Heart left ventricle (tissue), 13 donors: ENCODE data around the gene PTPRU.

Source experiments
- POLR2A ChIP-seq, 2 donors: fragments of 450-650 bp; IDR thresholded peaks; one replicate each; pipeline ENCODE4 v1.6.1; 2017; ENCODE audit warnings: antibody characterized with exemption in 2 of 2, mild to moderate bottlenecking in 2 of 2, moderate library complexity in 2 of 2
- TF ChIP-seq, protein P1 (sequence below), 12 donors: fragments of 200-600 bp; sonication (generic) in 4 of 12; IDR thresholded peaks; one replicate each; pipeline versions ENCODE4 v1.5.0 to v1.8.0; 2018 to 2022; ENCODE audit warnings: antibody characterized with exemption in 12 of 12, mild to moderate bottlenecking in 5 of 12
- donor health status: ischemic (EF 13 %, LVEDD 7.1; RV severe dilation, severe dysfunction).
- donor health status: DM: no; HTN: yes; CAD: no.
- donor health status: DM: no; HTN: no; CAD: no.
- donor health status: ischemic (EF 25% LVEDD 6.9; RV normal size, moderate dysfunction).
- donor health status: ischemic (EF 25% LVEDD 5.7; RV mildly dilated, moderate dysfunction).
- donor health status: ischemic (EF 35%, LVEDD 5.7; RV mildly dilated, moderate dysfunction).
- donor health status: nonischemic (EF 11% LVEDD 7.7; RV severe dilation, severe dysfunction).
- donor health status: DM: yes; HTN: yes; CAD: no.
- donor health status: PGD.
- donor health status: ischemic (EF 29% LVEDD 5.4; RV normal size, mild dysfunction).
- donor health status: nonischemic (EF 23%, LVEDD 6.1; RV moderate dilation, normal function).

DNA sequence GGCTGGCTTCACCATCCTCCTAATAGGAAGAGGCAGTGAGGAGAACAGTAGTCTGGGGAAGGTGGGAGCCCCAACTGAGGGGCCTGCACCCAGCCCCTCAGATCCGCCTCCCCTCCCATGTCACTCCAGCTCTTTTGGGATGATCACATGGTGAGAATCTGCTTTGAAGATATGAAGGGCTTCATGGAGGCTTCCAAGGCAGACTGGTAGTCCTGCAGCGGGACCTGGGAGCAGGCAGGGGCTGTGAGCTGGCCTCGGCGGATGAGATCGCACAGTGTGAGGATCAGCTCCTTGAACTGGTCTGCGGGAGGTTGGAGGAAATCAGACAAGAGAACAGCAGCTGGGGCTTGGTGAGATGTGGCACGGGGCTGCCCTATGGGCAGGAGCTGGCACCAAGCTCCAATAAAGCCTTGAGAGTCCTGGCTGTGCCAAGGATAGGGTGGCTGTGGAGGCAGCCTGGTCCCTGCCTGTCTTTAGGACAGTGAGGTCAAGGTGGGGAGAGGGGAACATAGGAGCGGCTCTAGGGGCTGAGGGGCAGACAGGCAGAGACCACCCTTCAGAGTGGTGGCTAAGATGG, 42.4 kb upstream of the PTPRU start:
- TF ChIP-seq POLR2A (IDR thresholded peaks at IDR 0.05), result no peak
- TF ChIP-seq, protein P1, sequence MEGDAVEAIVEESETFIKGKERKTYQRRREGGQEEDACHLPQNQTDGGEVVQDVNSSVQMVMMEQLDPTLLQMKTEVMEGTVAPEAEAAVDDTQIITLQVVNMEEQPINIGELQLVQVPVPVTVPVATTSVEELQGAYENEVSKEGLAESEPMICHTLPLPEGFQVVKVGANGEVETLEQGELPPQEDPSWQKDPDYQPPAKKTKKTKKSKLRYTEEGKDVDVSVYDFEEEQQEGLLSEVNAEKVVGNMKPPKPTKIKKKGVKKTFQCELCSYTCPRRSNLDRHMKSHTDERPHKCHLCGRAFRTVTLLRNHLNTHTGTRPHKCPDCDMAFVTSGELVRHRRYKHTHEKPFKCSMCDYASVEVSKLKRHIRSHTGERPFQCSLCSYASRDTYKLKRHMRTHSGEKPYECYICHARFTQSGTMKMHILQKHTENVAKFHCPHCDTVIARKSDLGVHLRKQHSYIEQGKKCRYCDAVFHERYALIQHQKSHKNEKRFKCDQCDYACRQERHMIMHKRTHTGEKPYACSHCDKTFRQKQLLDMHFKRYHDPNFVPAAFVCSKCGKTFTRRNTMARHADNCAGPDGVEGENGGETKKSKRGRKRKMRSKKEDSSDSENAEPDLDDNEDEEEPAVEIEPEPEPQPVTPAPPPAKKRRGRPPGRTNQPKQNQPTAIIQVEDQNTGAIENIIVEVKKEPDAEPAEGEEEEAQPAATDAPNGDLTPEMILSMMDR (IDR thresholded peaks at IDR 0.05), result no peak
